Lower leg skin (tissue), 3 donors: Measurements from ENCODE around the gene STPG2.

Experiments used
- CTCF ChIP-seq, 3 donors: fragments of 450-650 bp; IDR thresholded peaks; one replicate each; pipeline ENCODE4 v1.5.1; 2016; ENCODE audit warnings: antibody characterized with exemption in 3 of 3, mild to moderate bottlenecking in 3 of 3, moderate library complexity in 2 of 3
- POLR2A ChIP-seq, 2 donors: fragments of 450-650 bp; IDR thresholded peaks; one replicate each; pipeline ENCODE4 v1.6.1; 2016 to 2017; ENCODE audit warnings: antibody characterized with exemption in 2 of 2, mild to moderate bottlenecking in 1 of 2, moderate library complexity in 1 of 2

- TF ChIP-seq POLR2A (IDR thresholded peaks at IDR 0.05) = no peak
- TF ChIP-seq CTCF (IDR thresholded peaks at IDR 0.05) = no peak
Measured at GRCh38 chr4:97770222-97770621, 373.1 kb downstream of the STPG2 start.
